ENCODE data around the gene INPP4B.
A peak's percentile ranks its signal among the peaks of the same experiment; 100 is the strongest.

INPP4B gene

DNA sequence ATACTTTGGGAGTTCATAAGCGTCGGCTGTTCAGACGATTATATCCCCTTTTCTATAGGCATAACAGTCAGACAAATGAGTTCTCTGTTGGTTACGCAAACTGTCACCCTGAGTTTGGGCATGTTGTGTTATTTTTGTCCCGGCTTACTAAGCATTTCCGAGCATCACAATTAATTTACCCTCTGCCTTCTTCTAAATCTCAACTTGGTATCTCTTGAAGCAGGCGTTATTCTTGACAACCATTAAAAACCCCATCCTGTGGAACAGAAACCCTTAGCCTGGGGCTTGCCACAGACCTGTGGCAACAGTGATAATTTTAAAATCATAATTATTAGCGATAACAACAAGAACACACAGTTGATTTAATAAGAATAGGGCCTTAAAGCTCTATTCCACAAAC lies 558.7 kb downstream of the INPP4B start:
- no peak overlapping the region for H3K4me3 ChIP-seq (ENCODE audit: insufficient read depth in 1 of 2, low read depth in 1 of 2, low read length in 2 of 2)
- H2BK12ac ChIP-seq (ENCODE audit: low read length in 2 of 2) = no peak overlapping the region
- no peak overlapping the region for H3K27ac ChIP-seq (ENCODE audit: low read length, poor library complexity, severe bottlenecking)
- no peak overlapping the region for H3K23ac ChIP-seq (ENCODE audit: low read length in 2 of 2)
- no peaks in the 10 kb centered on the region for H3K27me3 ChIP-seq (ENCODE audit: control insufficient read depth in 1 of 2, insufficient read depth in 1 of 2, low read length in 2 of 2)
- no peak overlapping the region for H4K91ac ChIP-seq (ENCODE audit: low read length)
- no peak overlapping the region for H3K4ac ChIP-seq (ENCODE audit: low read depth in 1 of 2, low read length in 2 of 2)
- H2BK5ac ChIP-seq (ENCODE audit: low read depth, low read length, poor library complexity, severe bottlenecking) = no peak overlapping the region
- H2AFZ ChIP-seq (ENCODE audit: low read depth, low read length) = no peak overlapping the region
- WGBS = 97% methylated on average over 7 of the region's 8 CpGs
- H4K8ac ChIP-seq (ENCODE audit: low read length) = no peak overlapping the region
- no peaks in the 10 kb centered on the region for H3K9me3 ChIP-seq (ENCODE audit: control insufficient read depth, low read length)
- no peaks in the 10 kb centered on the region for H3K4me1 ChIP-seq (ENCODE audit: control insufficient read depth, insufficient read depth, low read depth, low read length)
- H3K79me1 ChIP-seq (replicated peaks; ENCODE audit: low read length, poor library complexity, severe bottlenecking) = peaks cover 2% of the 10 kb centered on the region
- no peak overlapping the region for H3K18ac ChIP-seq (ENCODE audit: low read depth in 1 of 2, low read length in 2 of 2)
- H3K9ac ChIP-seq (ENCODE audit: low read length) = no peak overlapping the region
- DNase-seq = no peak
- H2BK120ac ChIP-seq (ENCODE audit: low read depth, low read length) = no peak overlapping the region
- no peak overlapping the region for H2BK15ac ChIP-seq (ENCODE audit: low read depth, poor library complexity, severe bottlenecking)
- H3K36me3 ChIP-seq (ENCODE audit: control insufficient read depth in 1 of 2, insufficient read depth in 2 of 2, low read depth in 1 of 2, low read length in 2 of 2) = no peaks in the 10 kb centered on the region
- H3K14ac ChIP-seq (ENCODE audit: low read length in 2 of 2) = no peak overlapping the region
- H2AK5ac ChIP-seq (ENCODE audit: low read length, severe bottlenecking) = no peak overlapping the region
- no peak overlapping the region for H3K4me2 ChIP-seq (ENCODE audit: low read length, poor library complexity, severe bottlenecking)

GRCh38 chr4:142285222-142285583 lies 560.9 kb downstream of the INPP4B start:
- Histone ChIP-seq H3K4me2 (ENCODE audit: low read length, poor library complexity, severe bottlenecking) (no peak overlapping the region), H4K91ac (ENCODE audit: low read length) (no peak overlapping the region), H2BK12ac (ENCODE audit: low read length in 2 of 2) (no peak overlapping the region), H4K8ac (ENCODE audit: low read length) (no peak overlapping the region), H3K4me3 (ENCODE audit: insufficient read depth in 1 of 2, low read depth in 1 of 2, low read length in 2 of 2) (no peak overlapping the region), H3K4me1 (ENCODE audit: control insufficient read depth, insufficient read depth, low read depth, low read length) (no peaks in the 10 kb centered on the region), H3K4ac (ENCODE audit: low read depth in 1 of 2, low read length in 2 of 2) (no peak overlapping the region), H3K14ac (ENCODE audit: low read length in 2 of 2) (no peak overlapping the region), H2AFZ (ENCODE audit: low read depth, low read length) (no peak overlapping the region), H2BK5ac (ENCODE audit: low read depth, low read length, poor library complexity, severe bottlenecking) (no peak overlapping the region), H3K36me3 (ENCODE audit: control insufficient read depth in 1 of 2, insufficient read depth in 2 of 2, low read depth in 1 of 2, low read length in 2 of 2) (no peaks in the 10 kb centered on the region), H3K23ac (ENCODE audit: low read length in 2 of 2) (no peak overlapping the region), H2BK15ac (ENCODE audit: low read depth, poor library complexity, severe bottlenecking) (no peak overlapping the region), H3K27me3 (ENCODE audit: control insufficient read depth in 1 of 2, insufficient read depth in 1 of 2, low read length in 2 of 2) (no peaks in the 10 kb centered on the region), H3K27ac (ENCODE audit: low read length, poor library complexity, severe bottlenecking) (no peak overlapping the region), H3K9me3 (ENCODE audit: control insufficient read depth, low read length) (no peaks in the 10 kb centered on the region), H2BK120ac (ENCODE audit: low read depth, low read length) (no peak overlapping the region), H2AK5ac (ENCODE audit: low read length, severe bottlenecking) (no peak overlapping the region), H3K79me1 (replicated peaks; ENCODE audit: low read length, poor library complexity, severe bottlenecking) (peaks cover 2% of the 10 kb centered on the region), H3K18ac (ENCODE audit: low read depth in 1 of 2, low read length in 2 of 2) (no peak overlapping the region), H3K9ac (ENCODE audit: low read length) (no peak overlapping the region)
- no peak for DNase-seq

DNA sequence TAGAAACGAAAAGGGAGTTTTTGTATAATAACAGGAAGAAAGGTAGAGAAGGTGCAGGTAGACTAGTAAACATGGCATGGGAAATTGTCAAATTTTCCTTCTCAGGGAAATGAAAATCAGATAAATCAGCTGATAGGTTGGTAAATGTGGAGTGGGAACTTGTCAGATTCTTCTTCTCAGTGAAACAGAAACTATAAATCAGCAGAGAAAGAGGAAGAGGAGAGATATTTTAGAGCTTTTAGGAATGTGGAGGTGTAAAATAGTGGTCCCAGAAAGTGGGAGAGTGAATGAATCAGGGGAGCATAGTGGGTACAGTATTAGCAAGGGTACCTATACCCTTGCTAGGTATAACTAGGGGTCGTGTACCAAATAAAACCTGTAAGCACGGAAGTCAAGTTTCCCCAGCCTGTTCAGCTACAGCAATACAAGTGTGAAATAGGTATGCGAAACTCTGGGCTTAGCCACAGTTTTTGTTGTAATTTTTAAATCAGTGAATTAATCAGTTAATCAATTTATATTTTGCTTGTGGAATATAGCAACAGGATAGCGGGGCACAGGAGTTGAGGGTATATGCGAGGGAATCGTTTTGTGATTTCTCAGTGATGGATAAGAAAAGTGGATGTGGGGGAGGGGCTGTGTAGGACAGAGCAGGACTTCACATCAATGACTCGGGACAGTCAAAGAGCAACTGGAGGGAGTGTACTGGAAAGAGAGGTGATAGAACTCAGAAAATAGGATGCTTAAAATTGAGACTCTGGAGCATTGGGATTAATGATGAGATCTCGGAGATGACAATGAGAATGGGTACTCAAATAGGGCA lies 561.5 kb downstream of the INPP4B start:
- H3K18ac ChIP-seq (ENCODE audit: low read depth in 1 of 2, low read length in 2 of 2) = no peak overlapping the region

GRCh38 chr4:142282870-142283431 lies 563.1 kb downstream of the INPP4B start:
- H3K18ac ChIP-seq (ENCODE audit: low read depth in 1 of 2, low read length in 2 of 2) = no peak overlapping the region
- H3K4me3 ChIP-seq (ENCODE audit: insufficient read depth in 1 of 2, low read depth in 1 of 2, low read length in 2 of 2) = no peak overlapping the region
- no peak overlapping the region for H4K91ac ChIP-seq (ENCODE audit: low read length)
- H3K4me1 ChIP-seq (ENCODE audit: control insufficient read depth, insufficient read depth, low read depth, low read length) = no peaks in the 10 kb centered on the region
- H3K27ac ChIP-seq (ENCODE audit: low read length, poor library complexity, severe bottlenecking) = no peak overlapping the region
- no peaks in the 10 kb centered on the region for H3K27me3 ChIP-seq (ENCODE audit: control insufficient read depth in 1 of 2, insufficient read depth in 1 of 2, low read length in 2 of 2)
- H2AK5ac ChIP-seq (ENCODE audit: low read length, severe bottlenecking) = no peak overlapping the region
- no peak overlapping the region for H4K8ac ChIP-seq (ENCODE audit: low read length)
- H2AFZ ChIP-seq (ENCODE audit: low read depth, low read length) = no peak overlapping the region
- no peak overlapping the region for H3K9ac ChIP-seq (ENCODE audit: low read length)
- H2BK120ac ChIP-seq (ENCODE audit: low read depth, low read length) = no peak overlapping the region
- H3K14ac ChIP-seq (ENCODE audit: low read length in 2 of 2) = no peak overlapping the region
- H2BK15ac ChIP-seq (ENCODE audit: low read depth, poor library complexity, severe bottlenecking) = no peak overlapping the region
- H2BK12ac ChIP-seq (ENCODE audit: low read length in 2 of 2) = no peak overlapping the region
- no peak overlapping the region for H3K23ac ChIP-seq (ENCODE audit: low read length in 2 of 2)
- peaks cover 2% of the 10 kb centered on the region for H3K79me1 ChIP-seq (replicated peaks; ENCODE audit: low read length, poor library complexity, severe bottlenecking)
- 24% methylated on average over 2 of the region's 2 CpGs for WGBS
- DNase-seq = peak; percentile 12
- H3K4me2 ChIP-seq (ENCODE audit: low read length, poor library complexity, severe bottlenecking) = no peak overlapping the region
- no peaks in the 10 kb centered on the region for H3K36me3 ChIP-seq (ENCODE audit: control insufficient read depth in 1 of 2, insufficient read depth in 2 of 2, low read depth in 1 of 2, low read length in 2 of 2)
- no peaks in the 10 kb centered on the region for H3K9me3 ChIP-seq (ENCODE audit: control insufficient read depth, low read length)
- no peak overlapping the region for H3K4ac ChIP-seq (ENCODE audit: low read depth in 1 of 2, low read length in 2 of 2)
- H2BK5ac ChIP-seq (ENCODE audit: low read depth, low read length, poor library complexity, severe bottlenecking) = no peak overlapping the region

More for the DNA sequence above, 561.5 kb downstream of the INPP4B start:
- Histone ChIP-seq H3K4me1 (ENCODE audit: control insufficient read depth, insufficient read depth, low read depth, low read length) (no peaks in the 10 kb centered on the region), H3K4me3 (ENCODE audit: insufficient read depth in 1 of 2, low read depth in 1 of 2, low read length in 2 of 2) (no peak overlapping the region), H4K8ac (ENCODE audit: low read length) (no peak overlapping the region), H2BK15ac (ENCODE audit: low read depth, poor library complexity, severe bottlenecking) (no peak overlapping the region), H3K9me3 (ENCODE audit: control insufficient read depth, low read length) (no peaks in the 10 kb centered on the region), H3K79me1 (replicated peaks; ENCODE audit: low read length, poor library complexity, severe bottlenecking) (peaks cover 2% of the 10 kb centered on the region), H3K4ac (ENCODE audit: low read depth in 1 of 2, low read length in 2 of 2) (no peak overlapping the region), H3K14ac (ENCODE audit: low read length in 2 of 2) (no peak overlapping the region), H4K91ac (ENCODE audit: low read length) (no peak overlapping the region), H3K9ac (ENCODE audit: low read length) (no peak overlapping the region), H3K27ac (ENCODE audit: low read length, poor library complexity, severe bottlenecking) (no peak overlapping the region), H2BK120ac (ENCODE audit: low read depth, low read length) (no peak overlapping the region), H3K4me2 (ENCODE audit: low read length, poor library complexity, severe bottlenecking) (no peak overlapping the region), H3K36me3 (ENCODE audit: control insufficient read depth in 1 of 2, insufficient read depth in 2 of 2, low read depth in 1 of 2, low read length in 2 of 2) (no peaks in the 10 kb centered on the region), H2AK5ac (ENCODE audit: low read length, severe bottlenecking) (no peak overlapping the region), H3K27me3 (ENCODE audit: control insufficient read depth in 1 of 2, insufficient read depth in 1 of 2, low read length in 2 of 2) (no peaks in the 10 kb centered on the region), H3K23ac (ENCODE audit: low read length in 2 of 2) (no peak overlapping the region), H2BK5ac (ENCODE audit: low read depth, low read length, poor library complexity, severe bottlenecking) (no peak overlapping the region), H2BK12ac (ENCODE audit: low read length in 2 of 2) (no peak overlapping the region), H2AFZ (ENCODE audit: low read depth, low read length) (no peak overlapping the region)
- 95% methylated on average over 9 of the region's 9 CpGs for WGBS
- DNase-seq = no peak

All from mesenchymal stem cell (in vitro differentiated cells and primary cell).